Measurements from ENCODE around the gene PRKG2. TPM values are rescaled to one million over a fixed set of nuclear protein-coding genes. Genes with fewer than 3 reads are reported as not detected.

PRKG2 gene
- total and polyA plus RNA-seq, 12 donors, result 0.16 to 0.55 (median 0.20) TPM; not detected in 6

- intact Hi-C loops (cut with DNase I), result no loop called here
- H3K4me1 ChIP-seq (replicated peaks in 1 of 2), result no peaks in the 10 kb centered on the region
- H3K27ac ChIP-seq, result no peak overlapping the region
- DNase-seq, result no peak
- H3K4me3 ChIP-seq, result no peak overlapping the region
- no peaks in the 10 kb centered on the region for H3K9me3 ChIP-seq (replicated peaks in 1 of 3)
- 61 to 78% (median 66%) methylated on average over 2 of the region's 2 CpGs for WGBS, 4 donors
- TF ChIP-seq POLR2A (IDR thresholded peaks at IDR 0.05) (no peak), CTCF (IDR thresholded peaks at IDR 0.05) (no peak)
- no peaks in the 10 kb centered on the region for H3K36me3 ChIP-seq (replicated peaks in 1 of 2)
- no peaks in the 10 kb centered on the region for H3K27me3 ChIP-seq
These were observed 71.8 kb downstream of the PRKG2 start for GRCh38 chr4:81143183-81143582.

GRCh38 chr4:81142744-81143143, 72.3 kb downstream of the PRKG2 start:
- no peaks in the 10 kb centered on the region for H3K27me3 ChIP-seq
- no peaks in the 10 kb centered on the region for H3K9me3 ChIP-seq (replicated peaks in 1 of 3)
- no peaks in the 10 kb centered on the region for H3K4me1 ChIP-seq (replicated peaks in 1 of 2)
- no peaks in the 10 kb centered on the region for H3K36me3 ChIP-seq (replicated peaks in 1 of 2)
- H3K27ac ChIP-seq, result no peak overlapping the region
- intact Hi-C loops (cut with DNase I), result no loop called here
- 55 to 60% (median 59%) methylated on average over 7 of the region's 7 CpGs for WGBS, 4 donors
- no peak for DNase-seq
- no peak overlapping the region for H3K4me3 ChIP-seq
- TF ChIP-seq CTCF (IDR thresholded peaks at IDR 0.05) (no peak), POLR2A (IDR thresholded peaks at IDR 0.05) (no peak)

DNA sequence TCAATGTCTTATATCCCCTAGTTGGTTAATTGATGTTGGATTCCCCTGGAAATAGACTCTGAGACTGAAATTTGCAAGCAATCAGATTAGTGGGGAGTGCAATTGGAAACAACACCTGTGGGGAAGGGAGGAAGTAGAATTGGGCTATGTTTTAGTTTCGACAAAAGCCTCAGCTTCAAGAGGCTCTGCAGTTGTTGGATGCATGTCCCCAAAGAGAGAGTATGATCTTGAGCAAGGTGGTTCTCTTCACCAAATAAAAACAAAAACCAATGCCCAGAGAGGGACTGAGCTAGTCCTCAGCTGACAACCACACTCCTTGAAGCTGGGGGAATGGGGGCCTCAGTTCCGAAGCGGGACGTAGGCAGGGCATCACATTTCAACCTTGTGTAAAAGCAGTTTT, 77.1 kb downstream of the PRKG2 start:
- 86 to 96% (median 91%) methylated on average over 4 of the region's 4 CpGs for WGBS, 4 donors

GRCh38 chr4:81137446-81137845, 77.6 kb downstream of the PRKG2 start:
- no peak for DNase-seq
- Histone ChIP-seq H3K27ac (no peak overlapping the region), H3K4me1 (replicated peaks in 1 of 2) (no peaks in the 10 kb centered on the region), H3K4me3 (no peak overlapping the region), H3K9me3 (replicated peaks in 1 of 3) (no peaks in the 10 kb centered on the region), H3K27me3 (no peaks in the 10 kb centered on the region), H3K36me3 (replicated peaks in 1 of 2) (no peaks in the 10 kb centered on the region)
- TF ChIP-seq POLR2A (IDR thresholded peaks at IDR 0.05), result no peak
- TF ChIP-seq CTCF (IDR thresholded peaks at IDR 0.05), result no peak
- intact Hi-C loops (cut with DNase I), result no loop called here
- 57 to 68% (median 59%) methylated on average over 3 of the region's 3 CpGs for WGBS, 4 donors

More for the DNA sequence above, 77.1 kb downstream of the PRKG2 start:
- H3K4me1 ChIP-seq (replicated peaks in 1 of 2), result no peaks in the 10 kb centered on the region
- no peaks in the 10 kb centered on the region for H3K9me3 ChIP-seq (replicated peaks in 1 of 3)
- H3K27me3 ChIP-seq, result no peaks in the 10 kb centered on the region
- no peak overlapping the region for H3K4me3 ChIP-seq
- intact Hi-C loops (cut with DNase I), result no loop called here
- H3K36me3 ChIP-seq (replicated peaks in 1 of 2), result no peaks in the 10 kb centered on the region
- DNase-seq, result no peak
- TF ChIP-seq POLR2A (IDR thresholded peaks at IDR 0.05) (no peak), CTCF (IDR thresholded peaks at IDR 0.05) (no peak)
- H3K27ac ChIP-seq, result no peak overlapping the region
